Brain pericyte (primary cell): ENCODE data around the gene HSPA1L.

Experiments
- DNase-seq: peaks from one replicate; pipeline ENCODE4 v3.0.0-alpha.2; 2012; ENCODE audit warnings: low read depth, low spot score

The HSPA1L gene

GRCh38 chr6:31782126-31782855 lies 32.8 kb downstream of the HSPA1L start:
- no peak for DNase-seq

DNA sequence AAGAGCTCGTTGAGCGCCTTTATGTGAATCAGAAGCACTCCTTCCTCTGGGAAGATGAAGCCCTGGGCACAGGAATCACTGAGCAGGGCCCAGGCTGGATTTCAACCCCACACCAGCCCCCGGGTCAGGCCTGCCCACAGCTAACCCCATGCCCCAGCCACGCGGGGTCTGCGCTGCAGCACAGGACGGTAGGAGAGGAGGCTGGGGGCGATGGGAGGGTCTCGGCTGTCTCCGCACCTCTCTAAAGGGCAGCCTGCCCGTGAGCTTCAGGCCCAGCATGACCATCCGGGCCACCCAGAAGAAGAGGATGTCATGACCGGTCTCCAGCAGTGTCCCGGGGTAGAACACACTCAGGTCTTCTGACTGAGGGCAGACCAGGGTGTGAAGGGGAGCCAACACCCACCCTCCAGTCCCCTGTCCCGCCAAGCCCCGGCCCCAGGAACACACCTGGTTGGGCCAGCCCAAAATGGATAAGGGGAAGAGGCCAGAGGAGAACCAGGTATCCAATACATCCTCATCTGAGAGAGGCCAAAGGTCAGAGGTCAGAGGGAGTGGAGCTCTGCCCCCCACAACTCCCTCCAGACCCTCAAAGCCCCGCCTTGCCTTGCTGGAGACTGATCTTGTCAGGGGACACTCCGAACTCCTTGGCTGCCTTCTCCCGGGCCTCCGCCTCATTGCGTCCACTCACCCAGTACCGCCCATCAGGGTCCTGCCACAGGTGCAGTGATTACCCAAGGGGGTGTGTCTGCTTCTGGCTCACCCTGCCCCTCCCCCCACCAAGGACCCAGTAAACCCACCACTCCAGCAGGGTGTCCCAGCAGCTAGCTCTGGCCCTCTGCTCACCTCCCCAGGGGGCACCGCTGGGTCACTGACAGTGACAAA lies 33.6 kb downstream of the HSPA1L start:
- DNase-seq = no peak

DNA sequence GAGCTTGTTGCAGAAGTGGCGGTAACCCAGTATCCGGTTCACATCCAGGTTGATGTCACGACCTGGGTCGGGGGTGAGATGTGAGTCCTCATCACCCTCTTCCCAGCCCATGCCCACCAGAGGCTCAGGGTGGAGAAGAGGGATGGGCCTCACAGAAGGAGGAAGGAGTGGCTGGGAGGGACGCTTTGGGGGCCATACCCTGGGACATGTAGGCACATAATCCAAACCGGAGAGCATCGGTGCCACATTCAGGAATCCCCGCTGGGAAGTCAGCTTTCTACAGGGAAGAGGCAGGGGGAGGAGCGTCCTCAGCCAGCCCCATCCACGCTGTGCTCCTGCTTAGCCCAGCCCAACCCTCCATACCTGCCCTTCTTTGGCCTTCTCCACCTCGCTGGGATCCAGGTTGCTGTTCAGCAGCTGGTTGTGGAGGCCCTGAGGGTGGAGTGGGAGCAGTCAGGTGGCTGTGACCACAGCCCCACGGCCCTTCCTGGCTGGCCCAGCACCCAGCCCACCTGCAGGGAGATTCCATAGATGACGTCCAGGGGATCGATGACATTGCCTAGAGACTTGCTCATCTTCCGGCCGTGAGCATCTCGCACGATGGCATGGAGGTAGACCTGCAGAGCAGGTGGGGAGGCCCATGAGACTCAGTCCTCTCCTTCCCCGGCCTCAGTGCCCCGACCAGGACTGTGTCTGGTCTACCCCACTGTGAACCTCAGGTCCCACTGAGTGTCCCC lies 34.4 kb downstream of the HSPA1L start:
- DNase-seq = no peak

- DNase-seq = no peak
Measured at GRCh38 chr6:31779908-31780307, 35.2 kb downstream of the HSPA1L start.

GRCh38 chr6:31778999-31779885 lies 35.8 kb downstream of the HSPA1L start:
- no peak for DNase-seq

- no peak for DNase-seq
Measured at GRCh38 chr6:31778193-31778592, 36.9 kb downstream of the HSPA1L start.

- DNase-seq = no peak
Measured at GRCh38 chr6:31777667-31778050, 37.4 kb downstream of the HSPA1L start.

DNA sequence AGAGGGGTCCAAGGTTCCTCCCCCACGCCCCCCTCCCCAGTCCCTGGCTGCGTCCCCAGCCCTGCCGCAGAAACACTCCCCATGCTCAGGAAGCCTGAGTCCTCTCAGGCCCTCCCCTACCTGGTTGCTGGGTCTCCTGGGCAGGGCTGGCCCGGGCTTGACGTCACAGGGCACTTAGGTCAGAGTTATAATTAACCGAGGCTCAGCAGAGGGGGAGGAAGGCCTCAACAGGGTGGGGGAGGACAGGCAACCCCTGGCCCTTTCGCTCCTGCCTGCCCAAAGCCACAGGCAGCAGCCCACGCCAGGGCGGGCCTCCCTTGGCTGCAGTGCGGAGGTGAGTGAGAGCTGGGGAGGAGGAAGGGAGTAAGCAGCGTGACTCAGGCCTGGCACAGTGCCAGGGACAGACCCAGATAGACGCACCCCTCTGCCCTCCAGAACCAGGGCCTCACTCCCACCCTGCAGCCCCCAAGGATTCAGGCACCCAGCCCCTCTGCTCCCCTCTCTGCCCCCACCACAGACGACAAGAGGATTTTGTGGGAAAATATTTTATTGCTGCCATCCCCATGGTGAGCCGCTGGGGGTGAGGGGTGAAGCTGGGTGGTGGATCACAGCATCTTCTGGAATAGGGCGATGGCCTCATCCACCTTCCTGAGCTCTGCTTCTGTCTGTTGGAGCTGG lies 38.0 kb downstream of the HSPA1L start, which contains the start of gene VWA7:
VWA7 (minus strand) TSS at position 340 of the 678 bp plus-strand sequence. CDS start 549 bp downstream, outside the sequence.
- DNase-seq = no peak

DNA sequence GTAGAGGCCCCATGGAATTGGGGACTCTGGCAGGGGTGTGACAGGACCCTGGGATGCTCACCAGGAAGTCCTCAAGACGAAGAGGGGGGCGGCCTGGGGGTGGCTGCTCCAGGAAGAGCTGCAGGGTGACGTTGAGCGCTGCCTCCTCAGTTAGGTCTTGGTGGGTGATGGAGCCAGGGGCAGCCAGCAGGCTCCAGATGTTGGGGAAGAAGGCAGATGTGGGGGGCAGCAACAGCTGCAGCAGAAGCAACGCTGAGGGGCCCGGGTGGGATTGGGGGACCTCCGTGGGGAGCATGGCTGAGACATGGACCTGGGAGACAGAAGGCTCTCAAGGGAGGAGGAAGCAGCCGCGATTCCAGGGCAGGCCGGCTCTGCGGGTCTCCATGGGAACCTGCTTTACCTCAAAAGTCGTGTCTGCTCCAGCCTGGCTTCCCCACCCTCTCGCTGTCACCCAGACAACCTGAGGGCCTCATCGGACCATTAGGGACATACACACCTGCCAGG lies 38.5 kb downstream of the HSPA1L start:
- DNase-seq = no peak

DNA sequence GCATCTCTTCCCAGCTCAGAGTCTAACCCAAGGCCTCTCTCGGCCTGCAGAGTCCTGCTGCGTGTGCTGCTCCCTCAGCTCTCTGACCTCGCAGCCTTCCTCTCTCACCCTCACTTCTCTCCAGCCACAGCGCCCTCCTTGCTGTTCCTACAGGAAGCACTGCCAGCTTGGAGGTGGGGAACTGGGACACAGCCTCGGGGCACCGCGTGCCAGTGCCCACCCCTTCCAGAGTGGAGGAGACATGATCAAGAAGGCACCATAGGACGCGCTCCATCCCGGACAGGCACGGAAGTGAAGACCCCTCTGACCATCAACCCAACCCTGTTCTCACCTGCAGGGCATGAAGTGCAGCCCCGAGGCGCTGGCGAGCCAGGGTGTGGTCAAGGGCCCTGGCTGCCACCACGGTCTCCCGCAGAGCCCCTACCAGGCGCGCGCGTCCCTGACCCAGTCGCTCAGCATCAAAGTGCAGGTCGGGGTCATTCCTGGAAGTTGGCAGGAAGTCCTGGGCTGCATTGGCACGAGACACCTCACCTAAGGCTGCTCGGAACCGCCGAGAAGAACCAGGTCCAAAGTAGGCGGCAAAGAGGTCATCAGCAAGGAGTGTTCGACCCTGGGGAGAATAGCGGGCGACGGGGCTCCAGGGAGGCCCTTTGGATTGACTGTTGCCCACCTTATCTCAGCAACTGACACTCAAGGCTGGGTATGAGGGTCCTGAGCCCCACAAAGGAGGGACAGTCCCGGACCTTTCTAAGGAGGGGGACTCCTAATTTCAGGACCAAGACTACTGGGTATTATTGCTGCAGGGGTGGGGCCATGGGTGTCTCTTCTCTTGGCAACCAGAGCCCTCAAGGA lies 39.2 kb downstream of the HSPA1L start:
- DNase-seq = no peak

DNA sequence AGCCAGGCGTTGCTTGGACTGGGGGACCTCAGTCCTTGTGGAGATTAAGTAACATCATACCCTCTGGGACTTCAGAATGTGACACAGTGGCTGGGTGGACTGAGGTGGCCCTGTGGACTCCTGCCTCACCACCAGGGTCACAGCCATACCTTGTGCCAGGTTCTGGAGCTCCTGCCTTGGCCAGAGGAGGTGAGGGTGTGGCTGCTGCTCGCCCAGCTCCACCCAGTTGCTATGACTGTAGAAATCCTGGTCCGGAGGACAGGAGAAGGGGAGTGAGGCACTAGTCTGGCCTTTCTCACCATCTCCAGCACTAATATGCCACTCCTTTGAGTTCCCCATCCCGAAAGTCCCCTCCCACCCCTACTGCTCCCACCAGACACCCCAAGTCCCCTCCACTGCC lies 39.9 kb downstream of the HSPA1L start:
- no peak for DNase-seq

DNA sequence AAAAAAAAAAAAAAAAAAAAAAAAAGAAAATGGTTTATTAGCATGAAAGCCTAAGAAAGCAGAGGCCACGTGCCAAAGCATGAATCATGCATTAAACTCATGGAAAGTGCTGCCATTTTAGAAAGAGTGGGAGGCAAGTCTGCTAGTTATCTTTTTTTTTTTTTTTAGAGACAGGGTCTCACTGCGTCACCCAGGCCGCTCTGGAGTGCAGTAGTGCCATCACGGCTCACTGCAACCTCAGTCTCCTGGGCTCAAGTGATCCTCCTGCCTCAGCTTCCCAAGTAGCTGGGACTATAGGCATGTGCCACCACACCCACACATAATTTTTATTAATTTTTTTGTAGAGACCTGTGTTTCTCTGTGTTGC lies 43.1 kb downstream of the HSPA1L start:
- no peak for DNase-seq

GRCh38 chr6:31770860-31771259 lies 44.2 kb downstream of the HSPA1L start:
- no peak for DNase-seq

DNA sequence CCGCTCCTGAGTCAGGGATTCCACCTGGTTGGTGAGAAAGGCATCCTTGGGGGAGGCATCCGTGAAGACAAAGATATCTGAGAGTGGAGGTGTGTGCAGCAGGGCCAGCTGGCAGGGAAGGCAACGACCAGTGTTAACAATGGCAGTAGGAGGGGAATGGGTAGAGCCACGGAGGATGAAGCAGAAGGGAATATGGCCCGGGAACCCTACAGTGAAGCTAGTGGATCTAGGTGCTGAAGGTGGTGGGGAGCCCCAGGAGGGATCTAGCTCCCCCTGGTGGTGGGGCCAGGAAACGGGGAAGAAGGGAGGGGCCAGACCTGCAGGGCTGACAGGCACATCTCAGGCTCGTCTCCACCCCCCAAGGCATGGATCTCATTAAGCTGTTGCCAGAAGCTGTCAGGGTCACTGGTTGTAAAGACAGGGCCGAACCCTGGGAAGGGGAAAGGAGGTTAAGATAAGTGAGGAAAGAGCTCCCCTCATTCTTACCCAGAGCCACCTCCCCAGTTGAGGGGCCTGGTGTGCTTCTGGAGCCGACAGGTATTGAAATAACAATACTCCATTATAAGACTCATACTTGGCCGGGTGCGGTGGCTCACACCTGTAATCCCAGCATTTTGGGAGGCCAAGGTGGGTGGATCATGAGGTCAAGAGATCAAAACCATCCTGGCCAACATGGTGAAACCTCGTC lies 45.3 kb downstream of the HSPA1L start:
- no peak for DNase-seq

- no peak for DNase-seq
Measured at GRCh38 chr6:31768363-31769257, 46.5 kb downstream of the HSPA1L start.

- no peak for DNase-seq
Measured at GRCh38 chr6:31767096-31767645, 47.9 kb downstream of the HSPA1L start.
